Calu3 (cell line): Measurements from ENCODE around the gene SERPIND1. TPM values are rescaled to one million over a fixed set of nuclear protein-coding genes. Genes with fewer than 3 reads are reported as not detected.

Source experiments
- BruUV-seq: library from RNA; stranded (reverse); fragments of 400-500 nt; replicated peaks from 2 replicates; lab custom pipeline; 2021; lab: Mats Ljungman, UMichigan
- CTCF ChIA-PET: fragments of 300-600 bp; sonication (Branson Sonifier 250); formaldehyde crosslinking; loops from one replicate; lab custom pipeline; 2022; ENCODE audit warnings: antibody characterized with exemption; lab: Charles Lee
- DNase-seq: peaks from one replicate; pipeline ENCODE4 v3.0.0; 2022
- H3K27ac Mint-ChIP-seq: one replicate; pipeline ENCODE4 v1.8.0; 2022; ENCODE audit warnings: mixed read lengths; ENCODE audit not compliant: unreplicated experiment
- H3K27me3 Mint-ChIP-seq: one replicate; pipeline ENCODE4 v1.8.0; 2022; ENCODE audit warnings: mixed read lengths; ENCODE audit not compliant: unreplicated experiment
- H3K36me3 Mint-ChIP-seq: one replicate; pipeline ENCODE4 v1.8.0; 2022; ENCODE audit warnings: mild to moderate bottlenecking, moderate library complexity, mixed read lengths; ENCODE audit not compliant: insufficient read depth, unreplicated experiment
- H3K4me1 Mint-ChIP-seq: one replicate; pipeline ENCODE4 v1.8.0; 2022; ENCODE audit warnings: mild to moderate bottlenecking, low read depth, mixed read lengths; ENCODE audit not compliant: unreplicated experiment
- H3K4me3 Mint-ChIP-seq: one replicate; pipeline ENCODE4 v1.8.0; 2022; ENCODE audit warnings: mild to moderate bottlenecking, low read depth, moderate library complexity, mixed read lengths; ENCODE audit not compliant: unreplicated experiment
- H3K9me3 Mint-ChIP-seq: one replicate; pipeline ENCODE4 v1.8.0; 2022; ENCODE audit warnings: low read depth, mixed read lengths; ENCODE audit not compliant: unreplicated experiment
- intact Hi-C: fragments of 100-400 bp; cut with micrococcal nuclease; formaldehyde crosslinking; loops from one replicate; pipeline ENCODE4 v1.10.0; 2022; ENCODE audit not compliant: unreplicated experiment
- total RNA-seq: library from RNA; stranded (reverse); gene quantifications from 2 replicates; pipeline ENCODE4 v1.2.3, GENCODE V29; 2022
- TF ChIP-seq, protein P1 (sequence below): fragments of 200-600 bp; IDR thresholded peaks from one replicate; pipeline ENCODE4 v1.8.0; 2022; ENCODE audit warnings: antibody characterized with exemption; ENCODE audit not compliant: unreplicated experiment

SERPIND1 gene
- total RNA-seq, 1 experiment from 2014 or later = not detected

DNA sequence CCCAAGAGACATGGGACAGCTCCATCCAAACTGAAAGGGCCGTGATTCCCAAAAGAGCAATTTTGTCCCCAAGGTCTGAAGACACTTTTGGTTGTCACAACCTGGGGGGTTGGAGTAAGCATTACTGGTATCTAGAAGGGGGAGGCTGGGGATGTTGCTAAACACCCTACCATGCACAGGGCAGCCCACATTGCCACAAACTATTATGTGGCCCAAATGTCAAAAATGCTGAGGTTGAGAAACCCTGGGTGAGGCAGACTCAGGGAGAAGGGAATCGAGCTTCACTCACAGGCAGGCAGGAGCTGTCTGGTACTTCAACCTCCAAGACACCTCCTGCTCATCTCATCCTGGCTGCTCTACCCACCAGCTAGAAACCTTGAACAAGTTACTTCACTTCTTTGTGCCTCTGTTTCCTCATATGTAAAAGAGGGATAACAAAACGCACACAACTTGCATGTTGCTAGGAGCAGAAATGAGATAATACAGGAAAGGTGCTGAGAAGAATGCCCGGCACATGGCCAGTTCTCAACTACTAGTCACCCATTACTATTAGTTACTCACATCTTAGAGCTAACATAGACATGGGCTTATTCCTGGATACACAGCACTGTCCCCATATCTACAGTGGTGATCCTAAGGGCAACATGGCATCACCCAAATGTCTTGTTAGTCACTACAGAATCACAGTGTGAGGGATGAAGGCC lies 8.8 kb downstream of the SERPIND1 start:
- BruUV-seq = no TSS peak
- H3K4me1 Mint-ChIP-seq = peaks cover 10% of the 10 kb centered on the region
- CTCF ChIA-PET = no interaction called here

DNA sequence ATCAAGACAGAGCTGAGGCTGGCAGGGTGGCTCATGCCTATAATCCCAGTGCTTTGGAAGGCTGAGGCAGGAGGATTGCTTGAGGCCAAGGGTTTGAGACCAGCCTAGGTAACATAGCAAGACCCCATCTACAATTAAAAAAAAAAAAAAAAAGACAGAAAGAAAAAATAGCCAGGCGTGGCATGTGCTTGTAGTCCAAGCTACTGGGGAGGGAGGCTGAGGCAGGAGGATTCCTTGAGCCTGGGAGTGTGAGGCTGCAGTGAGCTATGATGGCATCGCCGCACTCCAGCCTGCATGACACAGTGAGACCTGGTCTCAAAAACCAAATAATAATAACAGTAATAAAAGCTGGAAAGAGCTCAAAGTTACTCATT lies 9.4 kb downstream of the SERPIND1 start:
- intact Hi-C loops = no loop called here
- Mint-ChIP-seq H3K27me3 (no peaks in the 10 kb centered on the region), H3K4me1 (peaks cover 7% of the 10 kb centered on the region), H3K4me3 (no peak overlapping the region), H3K27ac (no peak overlapping the region), H3K9me3 (no peaks in the 10 kb centered on the region), H3K36me3 (peaks cover 12% of the 10 kb centered on the region)
- no peak for DNase-seq
- CTCF ChIA-PET = interaction anchor here (1.6 kb wide), 1 partner anchor 41 kb away, joined by 4 read pairs; no protein-coding TSS in a partner anchor
- TF ChIP-seq, protein P1, sequence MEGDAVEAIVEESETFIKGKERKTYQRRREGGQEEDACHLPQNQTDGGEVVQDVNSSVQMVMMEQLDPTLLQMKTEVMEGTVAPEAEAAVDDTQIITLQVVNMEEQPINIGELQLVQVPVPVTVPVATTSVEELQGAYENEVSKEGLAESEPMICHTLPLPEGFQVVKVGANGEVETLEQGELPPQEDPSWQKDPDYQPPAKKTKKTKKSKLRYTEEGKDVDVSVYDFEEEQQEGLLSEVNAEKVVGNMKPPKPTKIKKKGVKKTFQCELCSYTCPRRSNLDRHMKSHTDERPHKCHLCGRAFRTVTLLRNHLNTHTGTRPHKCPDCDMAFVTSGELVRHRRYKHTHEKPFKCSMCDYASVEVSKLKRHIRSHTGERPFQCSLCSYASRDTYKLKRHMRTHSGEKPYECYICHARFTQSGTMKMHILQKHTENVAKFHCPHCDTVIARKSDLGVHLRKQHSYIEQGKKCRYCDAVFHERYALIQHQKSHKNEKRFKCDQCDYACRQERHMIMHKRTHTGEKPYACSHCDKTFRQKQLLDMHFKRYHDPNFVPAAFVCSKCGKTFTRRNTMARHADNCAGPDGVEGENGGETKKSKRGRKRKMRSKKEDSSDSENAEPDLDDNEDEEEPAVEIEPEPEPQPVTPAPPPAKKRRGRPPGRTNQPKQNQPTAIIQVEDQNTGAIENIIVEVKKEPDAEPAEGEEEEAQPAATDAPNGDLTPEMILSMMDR = no peak
- no TSS peak for BruUV-seq

More for the DNA sequence above, 8.8 kb downstream of the SERPIND1 start:
- peaks cover 12% of the 10 kb centered on the region for H3K36me3 Mint-ChIP-seq
- no peak overlapping the region for H3K4me3 Mint-ChIP-seq
- no peak overlapping the region for H3K27ac Mint-ChIP-seq
- intact Hi-C loops = no loop called here
- H3K27me3 Mint-ChIP-seq = no peaks in the 10 kb centered on the region
- DNase-seq = no peak
- TF ChIP-seq, protein P1 = no peak
- no peaks in the 10 kb centered on the region for H3K9me3 Mint-ChIP-seq

DNA sequence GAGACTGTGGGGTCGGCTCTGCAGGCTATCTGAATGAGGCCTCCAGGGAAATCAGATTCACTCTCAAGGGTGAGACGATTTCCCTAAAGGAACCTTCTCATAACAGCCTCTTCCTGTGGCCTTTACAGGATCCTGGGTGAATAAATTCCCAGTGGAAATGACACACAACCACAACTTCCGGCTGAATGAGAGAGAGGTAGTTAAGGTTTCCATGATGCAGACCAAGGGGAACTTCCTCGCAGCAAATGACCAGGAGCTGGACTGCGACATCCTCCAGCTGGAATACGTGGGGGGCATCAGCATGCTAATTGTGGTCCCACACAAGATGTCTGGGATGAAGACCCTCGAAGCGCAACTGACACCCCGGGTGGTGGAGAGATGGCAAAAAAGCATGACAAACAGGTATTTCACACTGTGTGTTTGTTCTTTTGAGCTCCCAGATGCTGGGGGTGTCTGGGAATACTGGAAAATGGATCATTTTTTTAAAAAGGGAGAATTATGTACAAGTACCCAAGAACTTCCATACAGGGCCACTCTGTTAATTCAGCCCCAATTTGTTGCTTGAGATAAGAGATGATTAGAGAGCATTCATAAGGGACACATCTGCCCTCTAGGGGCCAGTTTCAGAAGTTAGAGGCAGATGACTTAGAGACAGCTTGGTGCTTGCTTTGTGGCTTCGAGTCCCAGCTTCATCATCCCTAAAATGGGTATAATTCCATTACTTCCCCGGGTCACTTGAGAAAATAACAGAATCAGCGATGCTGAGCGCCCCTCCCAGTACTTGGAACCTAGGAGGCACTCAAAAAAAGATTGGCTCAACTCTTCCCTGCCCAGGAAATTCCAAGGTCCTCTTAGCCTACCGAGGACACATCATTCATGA lies 10.2 kb downstream of the SERPIND1 start:
- no peaks in the 10 kb centered on the region for H3K4me1 Mint-ChIP-seq

DNA sequence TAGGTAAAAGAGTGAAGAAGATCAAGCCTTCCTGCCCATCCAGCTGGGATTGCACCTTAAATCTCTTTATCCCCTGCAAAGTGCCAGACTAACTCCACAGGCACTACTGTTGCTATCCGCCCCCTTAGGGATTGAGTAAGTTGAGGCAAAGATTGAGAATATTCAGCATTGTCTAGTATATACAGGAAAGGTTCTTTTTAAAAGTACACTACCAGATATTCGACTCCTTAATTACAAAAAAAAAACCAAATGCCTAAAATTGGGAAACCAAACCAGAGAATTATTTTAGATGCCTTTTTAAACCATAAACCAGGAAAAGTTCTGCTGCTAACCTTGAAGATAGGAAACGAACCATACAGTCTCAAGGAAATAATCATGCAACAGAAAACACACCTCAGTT lies 11.5 kb downstream of the SERPIND1 start:
- no peaks in the 10 kb centered on the region for H3K9me3 Mint-ChIP-seq
- no peak overlapping the region for H3K27ac Mint-ChIP-seq
- H3K4me3 Mint-ChIP-seq = no peak overlapping the region
- DNase-seq = no peak
- CTCF ChIA-PET = interaction anchor here (1.0 kb wide), 1 partner anchor 10 kb away, joined by 6 read pairs; no protein-coding TSS in a partner anchor
- BruUV-seq = no TSS peak
- intact Hi-C loops = no loop called here
- no peaks in the 10 kb centered on the region for H3K27me3 Mint-ChIP-seq
- TF ChIP-seq, protein P1 = no peak
- peaks cover 7% of the 10 kb centered on the region for H3K36me3 Mint-ChIP-seq
- no peaks in the 10 kb centered on the region for H3K4me1 Mint-ChIP-seq

More for the DNA sequence above, 10.2 kb downstream of the SERPIND1 start:
- intact Hi-C loops = no loop called here
- DNase-seq = peak; percentile 48
- Mint-ChIP-seq H3K9me3 (no peaks in the 10 kb centered on the region), H3K27ac (no peak overlapping the region), H3K4me3 (no peak overlapping the region), H3K27me3 (no peaks in the 10 kb centered on the region), H3K36me3 (peaks cover 7% of the 10 kb centered on the region)
- CTCF ChIA-PET = interaction anchor here (0.6 to 1.6 kb wide), 4 partner anchors 12 to 1282 kb away, joined by 3 to 6 read pairs (median 5); no protein-coding TSS in a partner anchor
- BruUV-seq = no TSS peak
- TF ChIP-seq, protein P1 = peak; percentile 62
